Measurements from ENCODE around the gene ROBO1.
A peak's percentile ranks its signal among the peaks of the same experiment; 100 is the strongest.
"Not testable (repeated sequence)": the region's sequence is repeated elsewhere in the genome, so short reads cannot be mapped to it uniquely, and the experiment has no call there.

ROBO1 gene

GRCh38 chr3:79366414-79366813, 401.4 kb downstream of the ROBO1 start:
- no peak for DNase-seq
- in situ Hi-C loops (cut with HindIII; ENCODE audit: low pct_ligation_motif_present, low pct_unique_long_range_greater_than_20kb, low sequenced_read_pairs): no loop called here

- in situ Hi-C loops (cut with HindIII; ENCODE audit: low pct_ligation_motif_present, low pct_unique_long_range_greater_than_20kb, low sequenced_read_pairs): no loop called here
- no peak for DNase-seq
Observed at GRCh38 chr3:79364784-79365183, 403.0 kb downstream of the ROBO1 start.

- DNase-seq: no peak
- in situ Hi-C loops (cut with HindIII; ENCODE audit: low pct_ligation_motif_present, low pct_unique_long_range_greater_than_20kb, low sequenced_read_pairs): no loop called here
Observed at GRCh38 chr3:79362571-79363270, 405.1 kb downstream of the ROBO1 start.

GRCh38 chr3:79361748-79362378, 405.9 kb downstream of the ROBO1 start:
- DNase-seq: peak; percentile 59
- in situ Hi-C loops (cut with HindIII; ENCODE audit: low pct_ligation_motif_present, low pct_unique_long_range_greater_than_20kb, low sequenced_read_pairs): no loop called here

- in situ Hi-C loops (cut with HindIII; ENCODE audit: low pct_ligation_motif_present, low pct_unique_long_range_greater_than_20kb, low sequenced_read_pairs): no loop called here
- no peak for DNase-seq
Observed at GRCh38 chr3:79358327-79358726, 409.5 kb downstream of the ROBO1 start.

- in situ Hi-C loops (cut with HindIII; ENCODE audit: low pct_ligation_motif_present, low pct_unique_long_range_greater_than_20kb, low sequenced_read_pairs): no loop called here
- no peak for DNase-seq
Observed at GRCh38 chr3:79354179-79354688, 413.6 kb downstream of the ROBO1 start.

- no peak for DNase-seq
- in situ Hi-C loops (cut with HindIII; ENCODE audit: low pct_ligation_motif_present, low pct_unique_long_range_greater_than_20kb, low sequenced_read_pairs): no loop called here
Observed at GRCh38 chr3:79351699-79352098, 416.1 kb downstream of the ROBO1 start.

- DNase-seq: no peak
- in situ Hi-C loops (cut with HindIII; ENCODE audit: low pct_ligation_motif_present, low pct_unique_long_range_greater_than_20kb, low sequenced_read_pairs): no loop called here
Observed at GRCh38 chr3:79344876-79345871, 422.6 kb downstream of the ROBO1 start.

GRCh38 chr3:79341961-79342360, 425.8 kb downstream of the ROBO1 start:
- DNase-seq: no peak
- in situ Hi-C loops (cut with HindIII; ENCODE audit: low pct_ligation_motif_present, low pct_unique_long_range_greater_than_20kb, low sequenced_read_pairs): no loop called here

- no peak for DNase-seq
- in situ Hi-C loops (cut with HindIII; ENCODE audit: low pct_ligation_motif_present, low pct_unique_long_range_greater_than_20kb, low sequenced_read_pairs): no loop called here
Observed at GRCh38 chr3:79339846-79340245, 428.0 kb downstream of the ROBO1 start.

GRCh38 chr3:79337798-79338197, 430.0 kb downstream of the ROBO1 start:
- DNase-seq: no peak
- in situ Hi-C loops (cut with HindIII; ENCODE audit: low pct_ligation_motif_present, low pct_unique_long_range_greater_than_20kb, low sequenced_read_pairs): no loop called here

- DNase-seq: no peak
- in situ Hi-C loops (cut with HindIII; ENCODE audit: low pct_ligation_motif_present, low pct_unique_long_range_greater_than_20kb, low sequenced_read_pairs): no loop called here
Observed at GRCh38 chr3:79329154-79329553, 438.6 kb downstream of the ROBO1 start.

- no peak for DNase-seq
- in situ Hi-C loops (cut with HindIII; ENCODE audit: low pct_ligation_motif_present, low pct_unique_long_range_greater_than_20kb, low sequenced_read_pairs): no loop called here
Observed at GRCh38 chr3:79326642-79327041, 441.2 kb downstream of the ROBO1 start.

GRCh38 chr3:79325833-79326383, 441.9 kb downstream of the ROBO1 start:
- DNase-seq; in situ Hi-C loops (cut with HindIII; ENCODE audit: low pct_ligation_motif_present, low pct_unique_long_range_greater_than_20kb, low sequenced_read_pairs): not testable (repeated sequence)

- in situ Hi-C loops (cut with HindIII; ENCODE audit: low pct_ligation_motif_present, low pct_unique_long_range_greater_than_20kb, low sequenced_read_pairs): no loop called here
- DNase-seq: no peak
Observed at GRCh38 chr3:79317551-79318518, 450.0 kb downstream of the ROBO1 start.

- in situ Hi-C loops (cut with HindIII; ENCODE audit: low pct_ligation_motif_present, low pct_unique_long_range_greater_than_20kb, low sequenced_read_pairs): no loop called here
Observed at GRCh38 chr3:79314962-79315361, 452.8 kb downstream of the ROBO1 start.

GRCh38 chr3:79314544-79314943, 453.3 kb downstream of the ROBO1 start:
- DNase-seq: no peak

More at GRCh38 chr3:79314962-79315361, 452.8 kb downstream of the ROBO1 start:
- no peak for DNase-seq

GRCh38 chr3:79310016-79310415, 457.8 kb downstream of the ROBO1 start:
- no peak for DNase-seq
- in situ Hi-C loops (cut with HindIII; ENCODE audit: low pct_ligation_motif_present, low pct_unique_long_range_greater_than_20kb, low sequenced_read_pairs): no loop called here

More at GRCh38 chr3:79314544-79314943, 453.3 kb downstream of the ROBO1 start:
- in situ Hi-C loops (cut with HindIII; ENCODE audit: low pct_ligation_motif_present, low pct_unique_long_range_greater_than_20kb, low sequenced_read_pairs): no loop called here

All from ACHN (cell line).